ENCODE results near the gene CSH1. TPM values are rescaled to one million over a fixed set of nuclear protein-coding genes. Genes with fewer than 3 reads are reported as not detected.
"Not testable (repeated sequence)": the region's sequence is repeated elsewhere in the genome, so short reads cannot be mapped to it uniquely, and the experiment has no call there.

The CSH1 gene
- total RNA-seq, 6 experiments from 2014 or later: not detected

- not testable (repeated sequence) for H3K36me3 Mint-ChIP-seq (ENCODE audit: low read depth); H3K27ac Mint-ChIP-seq; H3K9me3 Mint-ChIP-seq; H3K4me1 Mint-ChIP-seq (ENCODE audit: low read depth); H3K4me3 Mint-ChIP-seq
- peak; percentile 70 for TF ChIP-seq CTCF (IDR thresholded peaks at IDR 0.05)
- DNase-seq: peak; percentile 33
- peaks cover 62% of the 10 kb centered on the region for H3K27me3 Mint-ChIP-seq (ENCODE audit: insufficient read depth)
These were observed 7.4 kb upstream of the CSH1 start for GRCh38 chr17:63903787-63904201.

GRCh38 chr17:63901971-63902370 lies 5.6 kb upstream of the CSH1 start:
- not testable (repeated sequence) for H3K4me1 Mint-ChIP-seq (ENCODE audit: low read depth); H3K9me3 Mint-ChIP-seq; DNase-seq; H3K4me3 Mint-ChIP-seq; H3K36me3 Mint-ChIP-seq (ENCODE audit: low read depth); H3K27ac Mint-ChIP-seq
- peaks cover 52% of the 10 kb centered on the region for H3K27me3 Mint-ChIP-seq (ENCODE audit: insufficient read depth)

GRCh38 chr17:63898899-63899798 lies 2.8 kb upstream of the CSH1 start:
- not testable (repeated sequence) for H3K4me1 Mint-ChIP-seq (ENCODE audit: low read depth); H3K4me3 Mint-ChIP-seq; H3K9me3 Mint-ChIP-seq; H3K36me3 Mint-ChIP-seq (ENCODE audit: low read depth); H3K27ac Mint-ChIP-seq
- TF ChIP-seq CTCF (IDR thresholded peaks at IDR 0.05): 0 out of 2 replicates have a peak, but pooled peaks have one; percentile 12
- H3K27me3 Mint-ChIP-seq (ENCODE audit: insufficient read depth): peaks cover 41% of the 10 kb centered on the region
- peak; percentile 25 for DNase-seq

DNA sequence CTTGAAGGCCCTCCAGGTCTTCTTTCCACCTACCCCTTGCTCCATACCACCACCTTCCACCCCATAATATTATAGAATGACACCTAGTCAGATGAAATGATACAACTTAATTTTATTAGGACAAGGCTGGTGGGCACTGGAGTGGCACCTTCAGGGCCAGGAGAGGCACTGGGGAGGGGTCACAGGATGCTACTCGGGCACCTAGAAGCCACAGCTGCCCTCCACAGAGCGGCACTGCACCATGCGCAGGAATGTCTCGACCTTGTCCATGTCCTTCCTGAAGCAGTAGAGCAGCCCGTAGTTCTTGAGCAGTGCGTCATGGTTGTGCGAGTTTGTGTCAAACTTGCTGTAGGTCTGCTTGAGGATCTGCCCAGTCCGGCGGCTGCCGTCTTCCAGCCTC lies 1.6 kb downstream of the CSH1 start:
- not testable (repeated sequence) for H3K4me3 Mint-ChIP-seq; H3K9me3 Mint-ChIP-seq; H3K4me1 Mint-ChIP-seq (ENCODE audit: low read depth); H3K27ac Mint-ChIP-seq; H3K36me3 Mint-ChIP-seq (ENCODE audit: low read depth); DNase-seq
- H3K27me3 Mint-ChIP-seq (ENCODE audit: insufficient read depth): peaks cover 23% of the 10 kb centered on the region

GRCh38 chr17:63894021-63894420 lies 2.4 kb downstream of the CSH1 start:
- H3K9me3 Mint-ChIP-seq; H3K4me3 Mint-ChIP-seq; DNase-seq; H3K4me1 Mint-ChIP-seq (ENCODE audit: low read depth); H3K36me3 Mint-ChIP-seq (ENCODE audit: low read depth); H3K27ac Mint-ChIP-seq: not testable (repeated sequence)
- peaks cover 20% of the 10 kb centered on the region for H3K27me3 Mint-ChIP-seq (ENCODE audit: insufficient read depth)

DNA sequence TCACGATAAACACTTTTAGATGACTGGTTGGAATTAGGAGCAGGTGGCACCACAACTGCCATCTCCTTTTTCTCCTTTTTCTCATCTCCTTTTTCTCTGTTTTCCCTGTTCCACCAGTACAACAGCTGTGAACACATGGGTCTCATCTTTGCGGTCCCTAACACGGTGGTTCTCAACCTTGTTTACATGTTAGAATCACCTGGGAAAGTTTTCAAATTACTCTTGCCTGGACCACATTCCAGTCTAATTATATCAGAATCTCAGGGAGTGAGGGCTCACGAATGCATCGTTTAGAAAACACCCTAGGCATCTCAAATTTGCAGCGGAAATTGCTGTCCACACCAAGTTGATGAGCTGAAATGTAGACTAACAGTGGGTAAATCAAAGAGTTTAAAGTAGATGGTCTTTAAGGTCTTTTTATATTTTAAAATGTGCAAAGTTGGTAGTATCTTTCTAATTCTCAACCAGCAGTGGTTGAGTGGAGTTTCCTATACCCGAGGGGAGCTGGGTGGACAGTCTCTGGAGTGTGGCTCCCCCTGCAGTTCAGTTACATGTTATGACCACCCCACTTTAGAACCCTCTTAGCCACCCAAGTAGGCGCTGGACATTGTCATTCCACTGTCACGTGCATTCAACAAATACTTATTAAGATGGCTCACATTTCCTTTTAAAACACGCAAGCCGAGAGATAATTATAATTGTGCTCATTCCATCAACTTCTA lies 3.9 kb downstream of the CSH1 start:
- not testable (repeated sequence) for H3K4me1 Mint-ChIP-seq (ENCODE audit: low read depth); H3K9me3 Mint-ChIP-seq; DNase-seq

DNA sequence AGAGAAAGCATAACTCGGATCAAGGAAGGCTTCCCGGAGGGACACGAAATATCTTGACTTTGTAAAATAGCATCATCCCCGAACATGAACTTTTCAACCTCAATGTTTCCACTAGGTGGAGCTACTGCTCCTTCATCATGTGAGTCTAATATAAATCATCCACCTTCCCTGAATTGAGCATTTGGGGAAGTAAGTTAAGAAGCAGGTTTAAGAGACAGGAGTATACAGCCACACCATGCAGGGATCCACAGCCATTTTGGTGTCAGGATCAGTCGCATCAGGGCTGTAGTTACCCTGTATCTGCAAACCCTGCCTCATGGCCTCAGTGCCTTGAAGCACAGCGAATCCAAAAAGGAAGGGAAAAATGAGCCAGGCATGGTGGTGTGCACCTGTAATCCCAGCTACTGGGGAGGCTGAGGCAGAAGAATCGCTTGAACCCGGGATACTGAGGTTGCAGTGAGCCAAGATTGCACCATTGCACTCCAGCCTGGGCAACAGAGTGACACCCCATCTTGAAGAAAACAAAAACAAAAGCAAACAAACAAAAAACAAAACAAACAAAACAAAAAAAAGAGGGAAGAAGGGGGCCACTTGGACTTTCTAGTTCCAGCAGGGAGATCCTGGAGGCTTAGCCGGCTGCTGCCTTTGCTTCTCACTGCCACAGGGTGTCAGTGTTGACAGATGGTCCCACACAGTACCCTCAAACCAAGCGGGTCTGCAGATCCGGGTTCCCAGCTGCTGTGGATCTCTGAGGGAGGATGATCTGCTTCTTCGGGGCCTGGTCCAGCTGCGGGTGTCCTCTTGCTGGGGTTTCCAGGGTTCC lies 7.1 kb downstream of the CSH1 start:
- peak; percentile 75 for TF ChIP-seq CTCF (IDR thresholded peaks at IDR 0.05)
- H3K4me1 Mint-ChIP-seq (ENCODE audit: low read depth); H3K36me3 Mint-ChIP-seq (ENCODE audit: low read depth); H3K9me3 Mint-ChIP-seq; H3K27ac Mint-ChIP-seq: not testable (repeated sequence)
- peaks cover 41% of the 10 kb centered on the region for H3K27me3 Mint-ChIP-seq (ENCODE audit: insufficient read depth)
- peak overlapping the region; percentile 43; the same call in 1 of the 2 replicates for H3K4me3 Mint-ChIP-seq
- peak; percentile 39 for DNase-seq

More for the DNA sequence above, 3.9 kb downstream of the CSH1 start:
- peaks cover 27% of the 10 kb centered on the region for H3K27me3 Mint-ChIP-seq (ENCODE audit: insufficient read depth)
- H3K27ac Mint-ChIP-seq; H3K36me3 Mint-ChIP-seq (ENCODE audit: low read depth); H3K4me3 Mint-ChIP-seq: not testable (repeated sequence)

DNA sequence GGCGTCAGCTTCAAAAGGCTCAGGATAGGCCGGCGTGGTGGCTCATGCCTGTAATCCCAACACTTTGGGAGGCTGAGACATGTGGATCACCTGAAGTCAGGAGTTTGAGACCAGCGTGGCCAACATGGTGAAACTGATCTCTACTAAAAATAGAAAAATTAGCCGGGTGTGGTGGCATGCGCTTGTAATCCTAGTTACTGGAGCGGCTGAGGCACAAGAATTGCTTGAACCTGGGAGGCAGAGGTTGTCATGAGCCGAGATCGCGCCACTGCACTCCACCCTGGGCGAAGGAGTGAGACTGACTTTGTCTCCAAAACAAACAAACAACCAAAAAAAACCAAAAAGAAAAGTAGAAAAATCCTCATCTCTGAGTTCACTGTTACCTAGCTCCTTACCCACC lies 11.3 kb downstream of the CSH1 start:
- not testable (repeated sequence) for H3K4me1 Mint-ChIP-seq (ENCODE audit: low read depth); H3K9me3 Mint-ChIP-seq; H3K4me3 Mint-ChIP-seq; DNase-seq; H3K27ac Mint-ChIP-seq; H3K36me3 Mint-ChIP-seq (ENCODE audit: low read depth)
- peaks cover 42% of the 10 kb centered on the region for H3K27me3 Mint-ChIP-seq (ENCODE audit: insufficient read depth)

DNA sequence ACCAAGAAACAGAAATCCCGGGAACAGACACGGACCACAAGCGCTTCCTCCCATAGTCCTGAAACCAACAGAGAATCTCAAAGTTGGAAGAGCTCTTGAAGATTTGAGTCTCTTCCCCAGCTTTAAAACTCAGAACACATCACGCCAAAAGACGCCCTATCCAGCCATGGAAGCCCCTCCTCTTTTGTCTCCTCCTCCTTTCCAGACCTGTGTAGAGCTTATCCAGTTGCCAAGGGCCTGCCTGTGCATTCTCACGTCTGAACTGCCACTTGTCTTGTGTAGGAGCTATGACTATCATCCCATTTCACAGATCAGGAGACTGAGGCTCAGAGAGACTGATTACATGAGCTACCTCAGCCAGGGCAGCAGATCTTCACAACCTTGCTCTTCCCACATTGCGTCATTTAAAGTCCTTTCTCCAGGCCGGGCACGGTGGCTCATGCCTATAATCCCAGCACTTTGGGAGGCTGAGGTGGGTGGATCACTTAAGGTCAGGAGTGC lies 13.7 kb downstream of the CSH1 start:
- H3K27ac Mint-ChIP-seq; DNase-seq; H3K36me3 Mint-ChIP-seq (ENCODE audit: low read depth); H3K9me3 Mint-ChIP-seq; H3K4me1 Mint-ChIP-seq (ENCODE audit: low read depth); H3K4me3 Mint-ChIP-seq: not testable (repeated sequence)
- H3K27me3 Mint-ChIP-seq (ENCODE audit: insufficient read depth): peaks cover 42% of the 10 kb centered on the region

Data from HFFc6 (cell line).